HepG2 (cell line): ENCODE results near the gene BAHD1. TPM values are rescaled to one million over a fixed set of nuclear protein-coding genes. Genes with fewer than 3 reads are reported as not detected.

ENCODE experiments used
- ASH2L ChIP-seq: fragments of 300-600, 200-600 bp; sonication (generic); IDR thresholded peaks from 2 replicates; pipeline ENCODE4 v1.7.0; 2017; ENCODE audit warnings: low read depth, mild to moderate bottlenecking, moderate library complexity, mixed read lengths, low read length; ENCODE audit not compliant: insufficient read length
- EEA1 ChIP-seq: sonication (generic); formaldehyde crosslinking; IDR thresholded peaks from 2 replicates; pipeline ENCODE4 v1.5.1; 2020; ENCODE audit warnings: mild to moderate bottlenecking, missing genetic modification reagents, borderline replicate concordance
- FOXO4 ChIP-seq: sonication (generic); formaldehyde crosslinking; conservative IDR thresholded peaks from 2 replicates; pipeline ENCODE4 v1.8.1; 2023; ENCODE audit warnings: missing genetic modification reagents
- KAT8 ChIP-seq: IDR thresholded peaks from 2 replicates; pipeline ENCODE4 v1.6.1; 2016; ENCODE audit warnings: missing genetic modification reagents, missing compliant biosample characterization
- KDM4B ChIP-seq: sonication (generic); formaldehyde crosslinking; IDR thresholded peaks from 2 replicates; pipeline ENCODE4 v1.4.0; 2020; ENCODE audit warnings: missing genetic modification reagents
- KIAA2018 ChIP-seq: sonication (generic); formaldehyde crosslinking; IDR thresholded peaks from 2 replicates; pipeline ENCODE4 v1.5.0; 2020; ENCODE audit warnings: mild to moderate bottlenecking, missing genetic modification reagents, borderline replicate concordance
- MEIS1 ChIP-seq: sonication (generic); formaldehyde crosslinking; IDR thresholded peaks from 2 replicates; pipeline ENCODE4 v1.9.0; 2021; ENCODE audit warnings: mild to moderate bottlenecking, missing genetic modification reagents, moderate library complexity, borderline replicate concordance
- PCBP1 ChIP-seq: fragments of 200-400 bp; formaldehyde crosslinking; IDR thresholded peaks from 2 replicates; pipeline ENCODE4 v1.6.1; 2017; ENCODE audit warnings: mild to moderate bottlenecking, low read depth, low read length, borderline replicate concordance
- SP2 ChIP-seq: sonication (generic); formaldehyde crosslinking; IDR thresholded peaks from 2 replicates; pipeline ENCODE4 v1.5.1; 2020; ENCODE audit warnings: mild to moderate bottlenecking, missing genetic modification reagents
- ZNF296 ChIP-seq: sonication (generic); formaldehyde crosslinking; conservative IDR thresholded peaks from 2 replicates; pipeline ENCODE4 v1.5.0; 2020; ENCODE audit warnings: mild to moderate bottlenecking, missing genetic modification reagents
- ZNF382 ChIP-seq: sonication (generic); formaldehyde crosslinking; IDR thresholded peaks from 2 replicates; pipeline ENCODE4 v1.5.0; 2020; ENCODE audit warnings: missing genetic modification reagents, mild to moderate bottlenecking, borderline replicate concordance
- ZNF496 ChIP-seq: sonication (generic); formaldehyde crosslinking; IDR thresholded peaks from 2 replicates; pipeline ENCODE4 v1.8.1; 2023; ENCODE audit warnings: mild to moderate bottlenecking, moderate library complexity, missing genetic modification reagents; ENCODE audit not compliant: insufficient replicate concordance
- ZNF574 ChIP-seq: sonication (generic); formaldehyde crosslinking; IDR thresholded peaks from 2 replicates; pipeline ENCODE4 v1.4.0; 2020; ENCODE audit warnings: missing genetic modification reagents
- ZSCAN9 ChIP-seq: IDR thresholded peaks from 2 replicates; pipeline ENCODE4 v1.6.1; 2016; ENCODE audit warnings: borderline replicate concordance
- polyA plus RNA-seq, 8 experiments: library from polyadenylated mRNA; depleted of rRNA in 3 of 8; stranded (reverse) in 7 of 8; unstranded in 1 of 8; fragments of >200 nt; fragmentation: Illumina TruSeq in 4 of 8; extraction: Trizol in 4 of 8; gene quantifications; 2 replicates each; pipeline versions ENCODE4 v1.2.1 to v1.2.3, GENCODE V29; 2011 to 2016; ENCODE audit warnings: low read depth in 4 of 8, missing spikeins in 1 of 8, mixed read lengths in 1 of 8; ENCODE audit not compliant: insufficient read depth in 1 of 8
- total RNA-seq, 5 experiments: library from RNA; depleted of rRNA; stranded (reverse); fragments of >200 nt; fragmentation: Illumina TruSeq; extraction: Trizol; gene quantifications; 2 replicates each; pipeline ENCODE4 v1.2.3, GENCODE V29; 2016; ENCODE audit warnings: low read depth in 1 of 5

The BAHD1 gene
- total and polyA plus RNA-seq, 2 of the 13 experiments (the other 11 are each of a cell fraction or from before 2014, with no cell fraction given), result 3.3 to 8.7 TPM

- TF ChIP-seq KIAA2018 (CRISPR knock-in tag) (peak; percentile 71; the same call in 1 of the 2 replicates), ZSCAN9 (no peak), FOXO4 (CRISPR knock-in tag) (no peak), MEIS1 (CRISPR knock-in tag) (peak; percentile 57; the same call in 1 of the 2 replicates), ZNF382 (CRISPR knock-in tag) (no peak), ZNF496 (CRISPR knock-in tag) (no peak), PCBP1 (no peak), ZNF574 (CRISPR knock-in tag) (peak; percentile 46; the same call in 1 of the 2 replicates), SP2 (CRISPR knock-in tag) (peak; percentile 92), KDM4B (CRISPR knock-in tag) (no peak), ASH2L (peak; percentile 77), ZNF296 (CRISPR knock-in tag) (no peak), KAT8 (CRISPR knock-in tag) (peak; percentile 45), EEA1 (peak; percentile 84; the same call in 1 of the 2 replicates)
These were observed 35.0 kb upstream of the BAHD1 start, which contains the start of gene IVD (continued) for GRCh38 chr15:40405501-40406381.
